ENCODE results near the gene SLC43A3.
"Not testable (repeated sequence)": the region's sequence is repeated elsewhere in the genome, so short reads cannot be mapped to it uniquely, and the experiment has no call there.

SLC43A3 gene

DNA sequence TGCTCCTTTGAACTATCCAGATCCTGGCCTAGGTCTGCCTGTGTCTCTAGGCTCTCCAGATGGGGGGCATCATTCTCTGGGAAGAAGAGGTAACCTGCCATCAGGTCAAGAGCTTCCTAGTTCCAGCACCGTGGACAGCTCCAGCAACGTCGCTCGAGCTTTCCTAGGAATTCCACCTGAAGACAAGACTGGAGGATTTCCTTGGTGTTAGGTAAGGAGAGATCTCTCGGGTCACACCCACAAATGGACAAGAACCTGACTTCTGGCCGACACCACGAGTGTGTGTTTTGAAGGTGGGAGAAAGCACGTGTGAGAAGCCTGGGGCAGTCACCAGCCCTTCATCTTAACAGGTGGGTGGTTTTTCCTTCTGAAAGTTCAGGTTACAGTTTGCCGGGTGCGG lies 47.2 kb downstream of the SLC43A3 start:
- no peak for DNase-seq (ENCODE audit: low spot score)

- DNase-seq (ENCODE audit: low spot score), result no peak
These were observed 48.7 kb downstream of the SLC43A3 start for GRCh38 chr11:57378186-57378585.

GRCh38 chr11:57377107-57377506 lies 49.8 kb downstream of the SLC43A3 start:
- no peak for DNase-seq (ENCODE audit: low spot score)

DNA sequence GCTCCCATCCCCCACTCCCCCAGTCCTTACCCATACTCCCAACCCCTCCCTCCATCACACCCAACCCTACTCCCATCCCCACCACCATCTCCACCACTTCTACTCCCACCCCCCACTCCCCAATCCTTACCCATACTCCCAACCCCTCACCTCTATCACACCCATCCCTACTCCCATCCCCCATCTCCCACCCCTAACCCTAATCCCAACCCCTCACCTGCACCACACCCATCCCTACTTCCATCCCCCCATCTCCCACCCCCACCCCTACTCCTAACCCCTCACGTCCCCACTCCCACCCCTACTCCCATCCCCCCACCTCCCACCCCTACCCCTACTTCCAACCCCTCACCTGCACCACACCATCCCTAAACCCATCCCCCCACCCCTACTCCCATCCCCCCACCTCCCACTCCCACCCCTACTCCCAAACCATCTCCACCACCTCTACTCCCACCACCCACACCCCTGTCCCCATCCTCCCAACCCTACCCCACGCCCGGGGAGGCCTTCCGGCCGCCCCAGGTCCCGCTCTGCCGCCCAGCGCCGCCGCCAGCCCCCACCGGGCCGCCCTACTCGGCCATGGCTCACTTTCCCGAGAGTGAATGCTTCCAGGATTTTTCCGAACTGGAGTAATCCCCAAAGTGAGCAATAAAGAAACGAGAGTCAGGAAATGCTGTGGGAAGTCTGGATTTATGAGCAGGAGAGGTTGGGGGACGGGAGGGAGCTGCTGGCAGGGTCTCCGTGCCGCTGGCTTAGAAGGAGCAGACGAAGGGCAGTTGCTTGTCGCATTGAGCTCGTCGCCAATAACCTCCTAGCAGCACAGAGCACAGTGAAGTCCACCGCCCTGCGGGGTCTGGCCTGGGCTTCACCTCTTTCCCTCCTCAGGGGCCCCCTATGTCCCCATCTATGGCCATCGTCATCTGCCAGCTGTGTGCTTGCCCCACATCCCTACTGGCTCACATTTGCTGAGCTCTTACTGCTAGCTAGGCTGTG lies 50.5 kb downstream of the SLC43A3 start:
- no peak for DNase-seq (ENCODE audit: low spot score)

DNA sequence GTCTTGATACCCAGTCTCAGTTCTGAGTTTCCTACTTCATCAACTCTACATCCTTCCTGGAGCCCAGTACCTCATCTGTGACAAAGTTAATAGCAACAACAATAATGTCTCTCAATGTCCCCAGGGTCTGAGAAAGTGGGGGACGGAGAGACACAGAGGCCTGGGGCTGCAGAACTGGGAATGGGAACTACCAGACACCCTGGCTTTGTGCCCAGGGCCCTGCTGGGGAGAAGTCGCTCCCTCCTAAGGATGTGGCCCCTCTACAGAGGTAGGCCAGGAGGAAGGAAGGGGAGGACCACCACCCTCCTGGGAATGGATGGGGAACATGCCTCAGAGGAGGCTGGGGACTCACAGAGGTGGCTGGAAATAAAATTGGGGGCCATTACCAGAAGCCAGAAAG lies 51.4 kb downstream of the SLC43A3 start:
- no peak for DNase-seq (ENCODE audit: low spot score)

GRCh38 chr11:57374966-57375365 lies 52.0 kb downstream of the SLC43A3 start:
- no peak for DNase-seq (ENCODE audit: low spot score)

GRCh38 chr11:57373146-57373545 lies 53.8 kb downstream of the SLC43A3 start:
- no peak for DNase-seq (ENCODE audit: low spot score)

DNA sequence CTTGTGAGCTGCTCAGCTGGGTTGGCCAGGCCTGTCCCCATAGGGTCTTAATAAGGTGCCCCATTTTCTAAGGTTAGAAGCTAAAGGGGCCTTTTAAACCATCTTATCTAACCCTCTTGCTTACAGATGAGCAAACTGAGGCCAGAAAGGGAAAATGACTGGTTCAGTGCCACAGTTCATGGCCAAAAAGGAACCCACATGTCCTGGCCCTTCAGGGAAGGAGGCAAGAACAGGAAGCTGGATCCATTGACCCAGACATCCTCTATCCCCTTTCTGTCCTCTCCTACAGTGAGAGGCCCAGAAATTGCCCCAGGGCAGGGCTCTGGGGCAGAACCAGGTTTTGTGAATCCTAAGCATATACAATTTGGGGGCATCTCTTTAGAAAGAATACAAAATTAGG lies 56.0 kb downstream of the SLC43A3 start:
- DNase-seq (ENCODE audit: low spot score), result no peak

GRCh38 chr11:57370251-57370650 lies 56.7 kb downstream of the SLC43A3 start:
- DNase-seq (ENCODE audit: low spot score), result no peak

DNA sequence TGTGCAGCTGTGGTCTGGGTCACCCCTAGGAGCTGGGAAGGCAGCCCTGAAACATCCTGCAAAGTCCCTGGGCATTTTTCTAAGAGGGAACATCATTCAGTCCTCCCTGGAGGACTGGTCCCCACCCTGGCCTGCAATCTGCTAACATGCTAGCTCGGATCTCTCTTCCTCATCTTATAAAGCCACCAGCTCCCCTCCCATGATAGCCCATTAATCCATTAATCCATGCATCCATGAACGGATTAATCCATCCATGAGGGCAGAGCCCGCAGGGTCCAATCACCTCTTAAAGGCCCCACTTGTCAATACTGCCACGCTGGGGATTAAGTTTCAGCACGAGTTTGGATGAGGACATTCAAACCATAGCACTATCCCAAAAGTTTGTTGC lies 58.1 kb downstream of the SLC43A3 start:
- no peak for DNase-seq (ENCODE audit: low spot score)

DNA sequence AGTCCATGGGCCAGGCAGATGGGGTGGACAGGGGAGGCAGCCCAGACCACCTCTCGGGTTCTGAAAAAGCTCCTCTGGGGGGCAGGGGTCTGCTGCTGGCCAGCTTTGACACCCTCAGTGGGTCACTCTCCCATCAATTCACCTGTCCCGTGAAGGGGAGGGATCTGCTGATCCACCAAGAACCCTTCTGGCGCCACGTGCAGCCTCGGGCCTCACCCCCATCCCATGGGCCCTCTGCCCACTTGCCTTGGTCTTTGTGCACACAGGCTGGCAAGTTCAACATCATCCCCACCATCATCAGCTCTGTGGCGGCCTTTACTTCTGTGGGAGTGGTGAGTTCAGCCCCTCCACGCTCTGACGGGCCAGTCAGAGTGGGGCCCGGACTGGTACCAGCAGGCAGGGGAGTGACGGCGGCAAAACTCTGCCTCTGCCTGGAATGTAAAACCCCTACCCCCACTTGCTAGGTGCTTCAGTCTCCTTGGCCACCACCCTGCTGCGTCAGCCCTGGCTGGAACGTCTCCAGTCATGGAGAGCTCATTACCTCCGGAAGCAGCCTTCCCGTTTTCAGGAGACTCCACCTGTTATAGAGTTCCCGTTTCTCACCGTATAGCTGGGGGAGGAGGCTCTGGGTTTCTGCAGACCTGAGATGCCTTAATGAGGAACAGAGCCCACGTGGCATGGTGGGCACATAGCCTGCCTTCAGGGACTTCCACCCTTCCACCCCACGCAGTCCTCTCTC lies 58.6 kb downstream of the SLC43A3 start:
- no peak for DNase-seq (ENCODE audit: low spot score)

DNA sequence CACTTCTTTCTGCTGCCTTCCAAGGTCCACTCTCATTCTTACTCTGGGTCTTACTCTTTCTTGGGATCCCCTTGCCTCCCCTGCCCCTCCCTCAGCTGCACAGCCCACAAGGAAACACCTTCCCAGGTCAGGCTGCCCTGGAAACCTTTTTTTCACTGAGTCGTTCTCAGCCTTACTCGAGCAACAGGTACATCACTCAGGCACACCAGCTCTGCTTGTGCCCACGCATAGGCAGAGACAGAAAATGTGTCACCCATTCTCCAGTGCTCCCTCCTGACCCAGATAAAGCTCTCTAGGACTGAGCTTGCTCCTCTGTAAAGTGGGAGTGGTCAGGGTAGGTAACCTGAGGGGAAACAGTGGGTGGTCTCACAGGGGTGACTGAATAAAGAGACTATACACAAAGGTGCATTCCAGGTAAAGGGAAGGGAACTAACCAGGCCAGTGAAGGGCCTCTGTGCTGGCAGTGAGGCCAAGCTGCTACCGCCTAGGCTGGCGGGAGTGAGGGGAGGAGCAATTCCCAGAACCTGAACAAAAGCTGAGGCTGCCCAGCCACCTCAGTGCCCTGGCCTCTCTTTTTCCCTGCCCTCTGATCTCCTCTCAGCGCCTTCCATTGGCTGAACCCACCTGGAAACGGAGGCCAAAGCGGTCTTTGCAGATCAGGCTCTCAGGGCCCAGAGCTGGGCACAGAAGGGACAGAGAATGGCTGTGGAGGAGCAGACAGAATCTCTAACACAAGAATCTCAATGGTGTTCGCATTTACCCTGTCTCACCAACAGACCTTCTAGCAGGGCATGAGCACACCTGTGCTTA lies 61.9 kb downstream of the SLC43A3 start:
- no peak for DNase-seq (ENCODE audit: low spot score)

GRCh38 chr11:57363131-57364080 lies 63.5 kb downstream of the SLC43A3 start:
- DNase-seq (ENCODE audit: low spot score), result no peak

- no peak for DNase-seq (ENCODE audit: low spot score)
These were observed 65.0 kb downstream of the SLC43A3 start for GRCh38 chr11:57361926-57362325.

GRCh38 chr11:57361420-57361819 lies 65.5 kb downstream of the SLC43A3 start:
- DNase-seq (ENCODE audit: low spot score), result not testable (repeated sequence)

DNA sequence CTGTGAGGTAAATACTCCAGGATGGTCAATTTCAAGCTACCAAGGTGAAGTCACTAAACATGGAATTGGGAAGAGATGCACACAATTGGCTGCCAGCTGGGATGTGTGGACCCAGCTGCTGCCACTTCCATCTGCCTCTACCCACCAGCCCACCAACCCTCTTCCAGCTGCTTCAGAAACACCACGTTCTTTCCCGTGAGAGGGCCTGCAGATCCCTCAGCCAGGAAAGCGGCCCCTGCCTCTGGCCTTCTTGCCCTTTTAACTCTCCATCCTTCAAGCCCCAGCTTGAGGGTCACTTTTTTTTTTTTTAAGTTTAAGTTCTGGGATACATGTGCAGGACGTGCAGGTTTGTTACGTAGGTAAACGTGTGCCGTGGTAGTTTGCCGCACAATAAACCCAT lies 65.9 kb downstream of the SLC43A3 start:
- no peak for DNase-seq (ENCODE audit: low spot score)

DNA sequence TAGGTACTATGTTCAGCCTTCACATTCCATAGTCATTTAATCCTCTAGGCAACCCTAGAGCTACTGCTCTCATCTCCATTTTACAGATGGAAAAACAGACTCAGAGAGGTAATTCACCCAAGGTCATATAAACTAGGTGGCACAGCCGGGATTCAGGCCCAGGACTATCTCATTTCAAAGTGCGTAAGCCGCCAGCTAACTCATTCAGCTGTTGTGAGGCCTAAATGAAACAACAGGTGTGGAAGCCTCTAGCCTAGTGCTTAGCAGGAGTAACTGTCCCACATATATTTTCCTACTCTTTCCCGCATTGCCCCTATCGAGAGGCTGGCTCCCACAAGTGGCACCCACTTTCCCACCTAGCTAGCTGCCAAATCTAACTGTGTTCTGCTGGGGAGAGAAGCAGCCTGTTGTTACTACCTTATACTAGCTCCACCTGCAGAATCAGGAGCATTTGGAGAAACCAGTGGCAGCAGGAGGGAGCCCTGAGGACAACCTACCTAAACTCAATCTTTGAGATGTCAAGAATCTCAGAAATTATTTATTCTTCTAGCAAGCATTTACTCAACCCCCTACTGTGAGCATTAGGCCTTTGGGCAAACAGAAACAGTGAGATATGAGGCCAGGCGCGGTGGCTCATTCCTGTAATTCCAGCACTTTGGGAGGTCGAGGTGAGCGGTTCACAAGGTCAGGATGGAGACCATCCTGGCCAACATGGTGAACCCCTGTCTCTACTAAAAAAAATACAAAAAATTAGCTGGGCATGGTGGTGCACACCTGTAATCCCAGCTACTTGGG lies 66.8 kb downstream of the SLC43A3 start:
- DNase-seq (ENCODE audit: low spot score), result no peak

DNA sequence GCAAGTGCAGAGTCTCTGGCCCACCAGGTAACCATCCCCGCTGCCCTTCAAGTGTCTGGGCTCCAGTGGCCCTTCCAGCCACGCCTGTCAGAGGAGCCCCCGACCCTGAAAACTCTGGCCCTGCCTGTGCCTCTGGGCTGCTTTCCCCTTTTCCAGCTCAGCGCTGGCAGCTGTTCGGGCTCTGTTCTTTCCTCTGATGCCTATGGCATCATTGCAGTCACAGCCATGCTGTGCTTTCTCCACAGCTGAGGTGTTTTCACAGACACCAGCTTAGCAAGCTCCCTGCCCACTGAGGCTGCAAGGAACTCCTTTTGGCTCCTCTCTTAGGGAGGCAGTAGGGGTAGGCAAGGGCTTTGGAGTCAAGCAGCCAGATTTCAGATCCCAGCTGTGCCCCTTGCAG lies 67.5 kb downstream of the SLC43A3 start:
- no peak for DNase-seq (ENCODE audit: low spot score)

DNA sequence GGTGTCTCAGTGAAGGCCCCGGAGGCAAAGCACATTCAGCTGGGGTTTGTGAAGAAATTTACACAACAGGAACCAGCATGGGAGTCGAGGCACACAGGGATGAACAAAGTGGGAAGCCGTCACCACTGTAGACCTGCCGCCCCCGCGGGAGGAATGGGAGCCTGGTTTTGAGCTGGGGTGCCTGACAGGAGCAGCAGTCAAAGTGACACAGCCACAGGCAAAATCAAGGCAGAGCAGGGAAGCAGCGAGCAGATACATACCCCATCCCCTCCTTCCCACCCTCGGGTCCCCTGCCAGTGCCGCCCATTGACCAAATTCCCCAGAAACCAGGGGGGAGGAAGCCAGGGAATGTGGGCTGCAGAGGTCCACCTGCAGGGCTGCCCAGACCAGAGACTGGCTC lies 67.9 kb downstream of the SLC43A3 start:
- DNase-seq (ENCODE audit: low spot score), result no peak

DNA sequence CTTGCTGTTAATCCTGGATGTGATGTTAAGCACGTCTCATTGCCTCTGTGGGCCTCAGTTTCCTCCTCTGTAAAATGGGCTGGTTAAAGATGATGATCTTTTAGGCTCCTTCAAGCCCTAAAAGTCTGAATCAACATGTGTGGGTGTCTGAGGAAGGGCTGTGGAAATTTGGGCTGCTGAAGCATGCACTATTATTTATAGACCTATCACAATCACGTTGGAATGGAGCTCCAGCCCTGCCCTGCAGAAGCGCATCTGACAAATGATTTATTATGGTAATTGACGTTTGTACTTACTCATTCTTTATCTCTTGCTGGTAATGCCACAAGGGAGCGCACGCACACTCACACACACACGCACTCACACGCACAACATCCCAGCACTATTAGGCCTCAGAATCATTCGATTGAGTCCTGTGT lies 68.4 kb downstream of the SLC43A3 start:
- no peak for DNase-seq (ENCODE audit: low spot score)
